GM18867 (cell line): ENCODE results near the gene SLC34A1.

ENCODE experiments used
- ATAC-seq: cut with Tn5 transposase; IDR thresholded peaks from one replicate; pipeline ENCODE4 v1.9.1; 2021; ENCODE audit warnings: mild to moderate bottlenecking, moderate library complexity; ENCODE audit not compliant: unreplicated experiment

SLC34A1 gene

GRCh38 chr5:177385720-177386119 is 1.5 kb downstream of the SLC34A1 start:
- ATAC-seq, result no peak

DNA sequence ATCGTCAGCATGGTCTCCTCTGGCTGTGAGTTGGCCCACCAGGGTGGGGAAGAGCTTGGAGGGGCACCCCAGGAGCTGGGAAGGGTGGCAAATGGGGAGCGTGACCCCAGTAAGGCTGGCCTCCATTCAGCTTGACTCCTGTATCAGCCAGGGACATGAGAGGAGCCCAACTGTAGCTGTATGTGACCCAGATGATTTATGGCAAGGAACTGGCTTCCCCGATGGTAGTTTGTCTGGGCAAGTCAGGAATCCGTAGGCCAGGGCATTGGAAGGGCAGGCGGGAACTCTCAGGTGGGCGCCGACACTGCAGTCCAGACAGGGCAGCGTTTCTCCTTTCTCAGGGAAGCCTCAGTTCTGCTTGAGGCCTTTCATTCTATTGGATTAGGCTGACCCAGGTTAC is 2.3 kb downstream of the SLC34A1 start:
- no peak for ATAC-seq

GRCh38 chr5:177387405-177387804 is 3.2 kb downstream of the SLC34A1 start:
- ATAC-seq, result no peak

DNA sequence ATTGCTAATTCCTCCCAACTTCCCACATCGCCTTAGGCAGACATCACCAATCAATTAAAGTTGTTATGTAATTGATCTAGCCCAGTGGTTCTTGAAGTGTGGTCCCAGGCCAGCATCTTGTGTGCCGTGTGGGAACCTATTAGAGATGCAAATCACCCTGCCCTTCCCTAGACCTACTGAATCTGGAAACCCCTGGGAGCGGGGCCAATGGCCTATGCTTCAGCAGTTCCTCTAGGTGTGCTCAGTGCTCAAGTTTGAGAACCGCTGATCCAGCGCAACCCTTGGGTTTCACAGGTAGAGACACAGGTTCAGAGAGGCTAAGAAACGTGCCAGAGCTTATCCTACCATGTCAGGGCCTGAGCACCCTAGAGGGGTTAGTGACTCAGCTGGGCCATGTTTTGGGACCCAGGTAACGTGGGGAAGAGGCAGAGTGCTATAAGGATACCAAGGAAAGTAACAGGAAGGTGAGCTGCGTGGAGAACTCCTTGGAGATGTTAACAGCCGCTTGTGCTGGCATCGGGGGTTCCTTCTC is 4.4 kb downstream of the SLC34A1 start:
- no peak for ATAC-seq

DNA sequence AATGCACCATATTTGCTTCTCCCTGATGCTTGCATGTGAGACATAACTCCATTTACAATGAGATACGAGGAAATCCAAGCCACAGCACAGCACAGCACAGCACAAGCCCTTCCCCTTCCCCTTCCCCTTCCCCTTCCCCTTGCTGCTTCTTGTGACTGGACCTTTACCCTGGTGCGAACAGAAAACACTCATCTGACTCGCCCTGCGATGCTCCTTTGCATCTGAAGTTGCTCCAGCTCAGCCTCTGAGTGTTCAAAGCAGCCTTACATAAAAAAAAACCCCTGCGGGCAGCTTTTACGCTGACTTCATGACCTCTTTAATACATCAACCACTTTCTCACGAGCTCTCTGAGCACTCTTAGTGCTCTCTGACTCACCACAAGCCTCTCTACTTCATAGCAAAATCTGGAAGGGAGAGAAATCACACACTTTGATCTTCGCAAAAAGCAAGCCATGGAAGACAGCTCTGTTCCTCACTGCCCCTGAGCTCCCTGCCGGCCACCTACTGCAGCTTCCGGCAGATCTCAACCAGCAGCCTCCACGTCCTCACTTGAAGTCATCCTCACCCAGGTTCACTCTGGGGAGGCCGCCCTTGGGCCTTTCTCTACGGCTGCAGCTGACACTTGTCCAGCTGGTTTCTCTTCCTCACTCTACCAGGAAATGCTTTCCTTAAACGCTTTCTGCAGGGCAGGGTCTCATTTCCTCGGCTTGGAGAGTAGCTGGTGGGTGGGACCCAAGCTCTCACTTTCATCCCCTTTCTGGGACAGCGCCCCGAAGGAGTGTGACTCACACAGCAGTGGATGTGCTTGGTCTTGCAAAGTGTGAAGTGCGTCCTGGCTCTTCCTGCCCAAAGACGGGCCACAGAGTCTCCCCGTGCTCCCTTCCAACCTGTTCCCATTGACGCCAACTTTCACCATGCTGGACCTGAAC is 5.3 kb downstream of the SLC34A1 start:
- ATAC-seq, result peak; percentile 58

GRCh38 chr5:177390363-177391300 is 6.4 kb downstream of the SLC34A1 start:
- peak; percentile 42 for ATAC-seq

DNA sequence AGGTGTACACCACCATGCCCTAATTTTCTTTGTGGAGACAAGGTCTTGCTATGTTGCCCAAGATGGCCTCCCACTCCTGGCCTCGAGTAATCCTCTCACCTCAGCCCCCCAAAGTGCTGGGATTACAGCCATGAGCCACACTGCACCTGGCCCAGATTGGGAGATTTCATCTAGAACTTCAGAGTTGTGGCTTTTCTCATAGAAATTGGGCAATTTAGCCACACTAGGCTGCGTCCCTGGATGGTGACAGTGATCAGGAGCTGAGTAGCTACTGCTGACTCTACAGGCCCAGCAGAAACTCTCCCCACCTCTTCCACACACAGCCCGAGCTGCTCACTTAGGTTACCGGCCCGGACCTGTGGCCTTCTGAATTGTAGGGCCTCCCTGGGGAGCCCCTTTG is 8.5 kb downstream of the SLC34A1 start:
- no peak for ATAC-seq

GRCh38 chr5:177393206-177393765 is 9.1 kb downstream of the SLC34A1 start:
- no peak for ATAC-seq

GRCh38 chr5:177393990-177394389 is 9.8 kb downstream of the SLC34A1 start:
- no peak for ATAC-seq

- ATAC-seq, result no peak
Observed at GRCh38 chr5:177396078-177396477, 11.8 kb downstream of the SLC34A1 start.

DNA sequence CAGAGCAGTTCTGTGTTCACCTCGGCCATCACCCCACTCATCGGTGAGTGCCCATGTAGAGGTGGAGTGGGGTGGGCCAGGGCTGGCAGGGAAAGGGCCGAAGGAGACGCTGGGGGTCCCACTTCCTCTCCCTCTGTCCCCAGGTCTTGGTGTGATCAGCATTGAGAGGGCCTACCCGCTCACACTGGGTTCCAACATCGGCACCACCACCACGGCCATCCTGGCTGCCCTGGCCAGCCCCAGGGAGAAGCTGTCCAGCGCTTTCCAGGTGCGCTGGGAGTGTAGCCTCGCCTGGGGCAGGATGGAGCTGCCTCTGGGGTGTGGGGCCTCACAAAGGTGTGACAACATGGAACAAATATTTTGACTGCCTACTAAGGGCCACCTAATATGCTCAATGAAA is 12.6 kb downstream of the SLC34A1 start:
- ATAC-seq, result no peak

GRCh38 chr5:177397875-177398390 is 13.7 kb downstream of the SLC34A1 start:
- no peak for ATAC-seq

- ATAC-seq, result no peak
Observed at GRCh38 chr5:177399997-177400868, 16.0 kb downstream of the SLC34A1 start, which contains the start of gene PFN3. Gene PFN3, minus strand, starts transcription at chr5:177400661. Its CDS starts 85 bp downstream, at chr5:177400576.

DNA sequence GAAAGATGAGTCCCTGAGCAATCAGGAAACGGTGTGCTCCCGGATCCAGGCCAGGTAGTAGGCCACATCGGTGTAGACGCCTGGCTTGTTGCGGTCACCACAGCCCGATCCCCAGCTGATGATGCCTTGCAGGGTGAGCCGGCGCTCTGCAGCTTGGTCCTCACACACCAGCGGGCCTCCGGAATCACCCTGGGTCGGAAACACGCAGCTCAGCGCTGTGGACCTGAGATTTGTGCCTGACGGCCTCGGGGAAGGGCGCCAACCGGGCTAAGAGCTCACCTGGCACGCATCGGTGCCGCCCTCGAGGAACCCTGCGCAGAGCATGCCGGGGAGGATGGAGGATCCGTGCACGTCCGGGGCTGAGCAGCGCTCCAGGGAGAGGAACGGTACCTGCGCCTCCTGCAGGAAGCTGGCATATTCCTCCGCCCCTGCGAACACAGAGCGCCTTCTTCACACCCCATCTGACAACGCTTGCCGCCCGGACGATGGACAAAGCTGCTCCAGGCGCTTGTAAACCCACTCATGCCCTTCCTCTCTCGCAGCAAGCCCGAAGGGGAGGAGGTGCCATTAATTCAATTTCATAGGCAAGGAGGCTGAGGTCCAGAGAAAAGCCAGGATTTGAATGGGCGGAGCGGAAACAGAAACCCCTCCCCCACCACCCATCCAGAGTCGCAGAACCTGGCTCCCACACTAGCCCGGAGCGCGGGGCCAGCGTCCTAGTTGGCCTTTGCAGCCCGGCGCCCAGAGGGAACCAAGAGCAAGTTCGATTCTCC is 18.2 kb downstream of the SLC34A1 start:
- no peak for ATAC-seq

- ATAC-seq, result peak; percentile 29
Observed at GRCh38 chr5:177403102-177403791, 19.0 kb downstream of the SLC34A1 start.

- ATAC-seq, result peak; percentile 78
Observed at GRCh38 chr5:177403792-177404640, 19.8 kb downstream of the SLC34A1 start.

DNA sequence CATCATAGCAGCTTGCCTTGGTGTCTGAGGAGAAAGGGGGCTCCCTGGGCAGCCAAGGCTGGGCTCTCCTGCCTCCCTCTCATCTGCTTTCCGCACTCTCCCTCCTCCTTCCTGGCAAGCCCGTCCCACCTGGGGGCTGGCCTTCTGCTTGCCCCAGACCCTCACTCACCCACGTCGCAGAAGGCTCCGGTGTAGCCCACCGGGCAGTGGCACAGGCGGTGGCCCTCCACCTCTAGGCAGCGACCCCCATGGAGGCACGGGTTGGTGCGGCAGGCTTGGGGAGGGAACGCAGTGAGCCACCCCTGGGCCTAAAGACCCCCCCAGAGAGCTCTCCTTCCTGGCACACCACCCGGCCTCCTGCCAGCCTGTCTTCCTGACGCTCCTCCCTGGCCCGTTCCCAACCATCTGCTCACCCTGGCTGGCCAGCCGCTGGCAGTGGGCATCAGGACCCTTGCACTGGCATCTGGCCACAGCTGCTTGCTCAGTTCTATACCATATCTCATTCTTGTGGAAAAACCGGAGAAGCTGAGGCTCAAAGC is 20.5 kb downstream of the SLC34A1 start:
- no peak for ATAC-seq
